Testis (tissue), 2 donors: ENCODE results near the gene TSEN2.

Experiments used
- CTCF ChIP-seq, 3 experiments: fragments of 450-650 bp in 2 of 3; fragments of 200-600 bp in 1 of 3; sonication (generic) in 1 of 3; IDR thresholded peaks; one replicate each; pipeline ENCODE4 v1.5.1; 2016 to 2019; ENCODE audit warnings: antibody characterized with exemption in 3 of 3, mild to moderate bottlenecking in 2 of 3, moderate library complexity in 1 of 3
- POLR2A ChIP-seq: fragments of 450-650 bp; IDR thresholded peaks from one replicate; pipeline ENCODE4 v1.6.1; 2017; ENCODE audit warnings: antibody characterized with exemption, mild to moderate bottlenecking, moderate library complexity

- TF ChIP-seq CTCF (IDR thresholded peaks at IDR 0.05) (no peak), POLR2A (no peak)
Measured at GRCh38 chr3:12472796-12473195, 11.5 kb upstream of the TSEN2 start.
